Colonic mucosa (tissue), 4 donors: ENCODE measurements around the gene SLC18B1. TPM values are rescaled to one million over a fixed set of nuclear protein-coding genes. Genes with fewer than 3 reads are reported as not detected.

ENCODE experiments used
- DNase-seq: peaks from one replicate; pipeline ENCODE4 v3.0.0-alpha.2; 2020
- H3K27ac ChIP-seq: fragments of 200-600 bp; one replicate; pipeline ENCODE4 v1.8.0; 2021
- H3K27me3 ChIP-seq: fragments of 200-600 bp; one replicate; pipeline ENCODE4 v1.8.0; 2021
- H3K36me3 ChIP-seq: fragments of 200-600 bp; one replicate; pipeline ENCODE4 v1.8.0; 2021
- H3K4me1 ChIP-seq: fragments of 200-600 bp; one replicate; pipeline ENCODE4 v1.8.0; 2021; ENCODE audit warnings: mild to moderate bottlenecking
- H3K4me3 ChIP-seq: fragments of 200-600 bp; one replicate; pipeline ENCODE4 v1.8.0; 2021
- H3K9ac ChIP-seq, 2 donors: one replicate each; pipeline ENCODE4 v1.7.0; 2013; ENCODE audit warnings: control low read depth in 2 of 2, low read depth in 2 of 2, low read length in 2 of 2
- H3K9me3 ChIP-seq: fragments of 200-600 bp; one replicate; pipeline ENCODE4 v1.8.0; 2021
- CTCF ChIP-seq: fragments of 200-600 bp; IDR thresholded peaks from one replicate; pipeline ENCODE4 v1.8.0; 2022; ENCODE audit warnings: antibody characterized with exemption, mild to moderate bottlenecking
- intact Hi-C: fragments of 100-400 bp; cut with DNase I; formaldehyde crosslinking; loops from one replicate; pipeline ENCODE4 v1.14.1; 2022
- total RNA-seq, 2 donors: library from RNA; stranded (reverse); fragmentation: NEBNext Ultra II Directional in 1 of 2; extraction: Animal tissue kit (Norgen Biotek cat#: 25700) in 1 of 2; gene quantifications; one replicate each; pipeline ENCODE4 v1.2.1, GENCODE V29; 2021
- donor health status: healthy.
- donor health status: DM: no; HTN: no; CAD: no.
- donor health status: DM: no; HTN: no; CAD: no.

The SLC18B1 gene
- total RNA-seq, 2 donors from 2014 or later = 11.1 to 11.8 TPM

DNA sequence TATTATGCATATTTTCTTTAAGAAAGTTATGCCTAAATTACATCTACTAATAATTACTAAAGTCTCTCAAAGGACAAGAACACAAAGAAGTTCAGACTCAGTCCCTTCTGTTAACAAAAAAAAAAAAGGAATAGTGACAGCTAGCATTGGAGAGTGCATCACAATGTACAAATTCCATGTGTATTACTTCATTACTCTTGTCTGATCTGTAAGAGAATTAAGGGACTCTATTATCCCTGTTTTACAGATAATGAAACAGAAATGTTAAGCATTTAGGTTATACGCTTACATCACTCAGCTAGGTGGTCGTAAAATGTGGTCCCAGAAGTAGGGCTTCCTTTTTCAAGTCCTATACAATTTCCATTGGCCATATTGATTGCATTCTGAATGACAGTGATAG is 67.4 kb downstream of the SLC18B1 start:
- DNase-seq = no peak
- H3K4me1 ChIP-seq = no peaks in the 10 kb centered on the region
- H3K9ac ChIP-seq = no peak overlapping the region
- H3K36me3 ChIP-seq = no peaks in the 10 kb centered on the region
- H3K27ac ChIP-seq = no peak overlapping the region
- no peak for TF ChIP-seq CTCF
- H3K4me3 ChIP-seq = no peak overlapping the region
- intact Hi-C loops = no loop called here
- no peaks in the 10 kb centered on the region for H3K9me3 ChIP-seq
- H3K27me3 ChIP-seq = no peaks in the 10 kb centered on the region

- Histone ChIP-seq H3K4me1 (no peaks in the 10 kb centered on the region), H3K9me3 (no peaks in the 10 kb centered on the region), H3K9ac (no peak overlapping the region), H3K27ac (no peak overlapping the region), H3K27me3 (no peaks in the 10 kb centered on the region), H3K36me3 (no peaks in the 10 kb centered on the region), H3K4me3 (no peak overlapping the region)
- no peak for DNase-seq
- intact Hi-C loops = no loop called here
- TF ChIP-seq CTCF = no peak
Observed at GRCh38 chr6:132730560-132730959, 67.9 kb downstream of the SLC18B1 start.

DNA sequence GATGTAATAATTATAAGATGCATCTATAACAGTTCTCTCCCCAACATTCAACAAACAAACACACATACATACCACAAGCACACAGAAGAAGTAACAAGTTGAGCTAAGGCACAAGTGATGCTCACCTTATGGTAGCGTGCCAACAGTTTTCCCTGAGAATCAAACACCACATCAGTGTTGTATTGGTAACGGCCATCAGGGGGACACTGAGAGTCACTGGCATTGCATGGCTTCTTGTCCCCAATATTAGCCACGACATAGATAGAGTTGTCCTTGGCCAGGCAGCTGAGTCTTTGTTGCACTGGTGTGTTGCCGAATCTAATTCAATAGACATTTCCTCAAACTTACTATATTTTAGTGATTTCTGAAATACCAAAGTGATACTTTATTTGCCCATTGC is 69.8 kb downstream of the SLC18B1 start:
- no peak overlapping the region for H3K9ac ChIP-seq
- TF ChIP-seq CTCF = no peak
- H3K27ac ChIP-seq = no peak overlapping the region
- H3K4me1 ChIP-seq = no peaks in the 10 kb centered on the region
- no peak for DNase-seq
- no peaks in the 10 kb centered on the region for H3K9me3 ChIP-seq
- H3K4me3 ChIP-seq = no peak overlapping the region
- no peaks in the 10 kb centered on the region for H3K36me3 ChIP-seq
- intact Hi-C loops = no loop called here
- no peaks in the 10 kb centered on the region for H3K27me3 ChIP-seq

- no peak overlapping the region for H3K27ac ChIP-seq
- no peaks in the 10 kb centered on the region for H3K27me3 ChIP-seq
- no peaks in the 10 kb centered on the region for H3K9me3 ChIP-seq
- no peak overlapping the region for H3K4me3 ChIP-seq
- no peak overlapping the region for H3K9ac ChIP-seq
- no peaks in the 10 kb centered on the region for H3K4me1 ChIP-seq
- no peaks in the 10 kb centered on the region for H3K36me3 ChIP-seq
- no peak for TF ChIP-seq CTCF
- no peak for DNase-seq
- intact Hi-C loops = no loop called here
Observed at GRCh38 chr6:132726608-132726975, 71.8 kb downstream of the SLC18B1 start.

DNA sequence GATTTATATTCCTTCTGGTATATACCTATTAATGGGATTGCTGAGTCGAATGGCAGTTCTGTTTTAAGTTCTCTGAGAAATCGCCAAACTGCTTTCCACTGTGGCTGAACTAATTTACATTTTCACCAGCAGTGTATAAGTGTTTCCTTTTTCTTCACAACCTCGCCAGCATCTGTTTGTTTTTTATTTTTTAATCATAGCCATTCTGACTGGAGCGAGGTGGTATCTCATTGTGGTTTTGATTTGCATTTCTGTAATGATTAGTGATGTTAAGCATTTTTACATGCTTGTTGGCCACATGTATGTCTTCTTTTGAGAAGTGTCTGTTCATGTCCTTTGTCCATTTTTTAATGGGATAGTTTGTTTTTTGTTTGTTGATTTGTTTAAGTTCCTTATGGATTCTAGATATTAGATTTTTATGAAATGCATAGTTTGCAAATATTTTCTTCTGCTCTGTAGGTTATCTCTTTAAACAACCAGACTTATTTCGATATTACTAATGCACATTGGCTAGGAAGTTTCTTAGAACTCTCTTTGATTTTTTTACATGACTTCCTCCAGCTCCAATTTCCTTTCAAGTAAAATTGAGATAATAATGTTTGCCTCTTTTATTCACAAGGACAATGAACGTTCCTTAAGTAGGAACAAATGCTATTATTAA is 72.4 kb downstream of the SLC18B1 start:
- intact Hi-C loops = no loop called here
- no peak for DNase-seq
- no peak overlapping the region for H3K4me3 ChIP-seq
- no peaks in the 10 kb centered on the region for H3K27me3 ChIP-seq
- H3K9ac ChIP-seq = no peak overlapping the region
- H3K27ac ChIP-seq = no peak overlapping the region
- H3K36me3 ChIP-seq = no peaks in the 10 kb centered on the region
- no peak for TF ChIP-seq CTCF
- H3K4me1 ChIP-seq = no peaks in the 10 kb centered on the region
- H3K9me3 ChIP-seq = no peaks in the 10 kb centered on the region
